HCT116 (cell line): ENCODE measurements around the gene LCN6. TPM values are rescaled to one million over a fixed set of nuclear protein-coding genes. Genes with fewer than 3 reads are reported as not detected.

Source experiments
- ATAC-seq: fragments of 200-7000 bp; cut with Tn5 transposase; 2 replicates; pipeline ENCODE4 v1.9.1; 2020; ENCODE audit warnings: mild to moderate bottlenecking, moderate library complexity
- BruUV-seq: library from RNA; stranded (reverse); fragments of 400-500 nt; replicated peaks from 2 replicates; lab custom pipeline; 2021; lab: Mats Ljungman, UMichigan
- CTCF ChIA-PET: fragments of 300-600 bp; sonication (Branson Sonifier 250); formaldehyde crosslinking; loops from one replicate; lab custom pipeline; 2021; ENCODE audit warnings: antibody characterized with exemption; lab: Charles Lee
- POLR2A ChIA-PET: fragments of 300-600, 350-600 bp; sonication (Branson Sonifier 250); formaldehyde crosslinking; loops from one replicate; lab custom pipeline; 2021; ENCODE audit warnings: antibody characterized with exemption; lab: Charles Lee
- RAD21 ChIA-PET, 2 experiments: fragments of 300-600 bp; sonication (Branson Sonifier 250); formaldehyde crosslinking; loops; one replicate each; lab custom pipeline; 2023; ENCODE audit warnings: low total read pairs in 2 of 2; ENCODE audit not compliant: uncharacterized antibody in 2 of 2, unreplicated experiment in 2 of 2, low non-redundant PET in 1 of 2; lab: Charles Lee
- DNase-seq: peaks from one replicate; pipeline ENCODE4 v3.0.0-alpha.2; 2010; ENCODE audit warnings: low read depth, low spot score
- H2AFZ ChIP-seq: fragments of 200-600 bp; shearing (Covaris generic), sonication (generic); 2 replicates; pipeline ENCODE4 v1.6.1; 2017; ENCODE audit warnings: low read depth, mixed run types, mixed read lengths, antibody characterized with exemption, low read length; ENCODE audit not compliant: poor library complexity, severe bottlenecking
- H3K27ac ChIP-seq: 2 replicates; pipeline ENCODE4 v1.5.1; 2012; ENCODE audit warnings: low read depth, low read length
- H3K27me3 ChIP-seq: fragments of 200-600 bp; sonication (generic); 2 replicates; pipeline ENCODE4 v1.6.1; 2016; ENCODE audit warnings: mixed run types, low read length, mixed read lengths; ENCODE audit not compliant: insufficient read depth
- H3K36me3 ChIP-seq, 2 experiments: fragments of 200-500 bp in 1 of 2; fragments of 200-600 bp in 1 of 2; sonication (Bioruptor generic) in 1 of 2; sonication (generic) in 1 of 2; 2 replicates each; pipeline versions ENCODE4 v1.5.1 to v1.6.1; 2014 to 2016; ENCODE audit warnings: low read length in 2 of 2, inconsistent platforms in 1 of 2, mixed read lengths in 1 of 2, mixed run types in 1 of 2; ENCODE audit not compliant: insufficient read depth in 2 of 2, control insufficient read depth in 1 of 2
- H3K4me1 ChIP-seq, 2 experiments: fragments of 200-600 bp in 1 of 2; sonication (generic) in 1 of 2; 2 replicates each; pipeline versions ENCODE4 v1.5.1 to v1.6.1; 2012 to 2017; ENCODE audit warnings: low read length in 2 of 2, inconsistent platforms in 1 of 2, mild to moderate bottlenecking in 1 of 2, mixed read lengths in 1 of 2, mixed run types in 1 of 2, moderate library complexity in 1 of 2; ENCODE audit not compliant: insufficient read depth in 2 of 2, control insufficient read depth in 1 of 2
- H3K4me2 ChIP-seq: fragments of 200-600 bp; sonication (generic); 2 replicates; pipeline ENCODE4 v1.6.1; 2017; ENCODE audit warnings: mixed run types, low read length, mixed read lengths
- H3K4me3 ChIP-seq, 2 experiments: fragments of 200-600 bp in 1 of 2; sonication (generic) in 1 of 2; replicated peaks in 1 of 2; 2 replicates each; pipeline ENCODE4 v1.5.1; 2011 to 2016; ENCODE audit warnings: low read length in 2 of 2, control low read depth in 1 of 2, low read depth in 1 of 2, mild to moderate bottlenecking in 1 of 2, mixed read lengths in 1 of 2, mixed run types in 1 of 2
- H3K79me2 ChIP-seq: fragments of 200-600 bp; sonication (generic); 2 replicates; pipeline ENCODE4 v1.6.1; 2017; ENCODE audit warnings: mild to moderate bottlenecking, mixed run types, low read length, moderate library complexity, mixed read lengths; ENCODE audit not compliant: insufficient read depth
- H3K9ac ChIP-seq: fragments of 200-600 bp; sonication (generic); 2 replicates; pipeline ENCODE4 v1.6.1; 2016; ENCODE audit warnings: low read length, mixed read lengths
- H3K9me2 ChIP-seq: fragments of 200-600 bp; sonication (generic), shearing (Covaris generic); 2 replicates; pipeline ENCODE4 v1.6.1; 2017; ENCODE audit warnings: mixed run types, mild to moderate bottlenecking, moderate library complexity; ENCODE audit not compliant: insufficient read depth
- H3K9me3 ChIP-seq, 2 experiments: fragments of 200-500 bp in 1 of 2; fragments of 200-600 bp in 1 of 2; sonication (Bioruptor generic) in 1 of 2; sonication (generic) in 1 of 2; 2 replicates each; pipeline ENCODE4 v1.6.1; 2014 to 2017; ENCODE audit warnings: low read length in 2 of 2, mixed read lengths in 2 of 2, inconsistent platforms in 1 of 2, low read depth in 1 of 2, mild to moderate bottlenecking in 1 of 2, mixed run types in 1 of 2, moderate library complexity in 1 of 2; ENCODE audit not compliant: control insufficient read depth in 1 of 2, insufficient read depth in 1 of 2
- H4K20me1 ChIP-seq: fragments of 200-600 bp; sonication (generic), shearing (Covaris generic); 2 replicates; pipeline ENCODE4 v1.6.1; 2017; ENCODE audit warnings: mixed run types, mild to moderate bottlenecking, moderate library complexity; ENCODE audit not compliant: insufficient read depth
- CBX3 ChIP-seq: IDR thresholded peaks from 2 replicates; pipeline ENCODE4 v1.6.1; 2012; ENCODE audit warnings: low read depth
- CEBPB ChIP-seq: IDR thresholded peaks from 2 replicates; pipeline ENCODE4 v1.6.1; 2012; ENCODE audit warnings: low read depth
- EGR1 ChIP-seq: IDR thresholded peaks from 2 replicates; pipeline ENCODE4 v1.6.1; 2012; ENCODE audit warnings: low read depth
- ELF1 ChIP-seq: IDR thresholded peaks from 2 replicates; pipeline ENCODE4 v1.6.1; 2012; ENCODE audit warnings: low read depth, borderline replicate concordance
- EZH2 ChIP-seq: fragments of 200-600 bp; sonication (generic); IDR thresholded peaks from 2 replicates; pipeline ENCODE4 v1.6.1; 2017; ENCODE audit warnings: antibody characterized with exemption, mixed run types
- FOSL1 ChIP-seq: IDR thresholded peaks from 2 replicates; pipeline ENCODE4 v1.6.1; 2012; ENCODE audit warnings: low read depth
- JUND ChIP-seq: IDR thresholded peaks from 2 replicates; pipeline ENCODE4 v1.6.1; 2012
- POLR2A ChIP-seq: IDR thresholded peaks from 2 replicates; pipeline ENCODE4 v1.7.0; 2011; ENCODE audit warnings: borderline replicate concordance; ENCODE audit not compliant: insufficient read depth, insufficient read length; ENCODE audit errors: extremely low read depth
- POLR2AphosphoS5 ChIP-seq: IDR thresholded peaks from 2 replicates; pipeline ENCODE4 v1.6.1; 2011; ENCODE audit warnings: mild to moderate bottlenecking, low read depth, low read length, moderate library complexity
- RAD21 ChIP-seq: IDR thresholded peaks from 2 replicates; pipeline ENCODE4 v1.6.1; 2012; ENCODE audit warnings: low read depth, mild to moderate bottlenecking
- SIN3A ChIP-seq: IDR thresholded peaks from 2 replicates; pipeline ENCODE4 v1.6.1; 2012; ENCODE audit warnings: low read depth
- SP1 ChIP-seq: IDR thresholded peaks from 2 replicates; pipeline ENCODE4 v1.6.1; 2012; ENCODE audit warnings: low read depth
- SRF ChIP-seq: IDR thresholded peaks from 2 replicates; pipeline ENCODE4 v1.6.1; 2012; ENCODE audit warnings: low read depth
- TCF7L2 ChIP-seq: IDR thresholded peaks from 2 replicates; pipeline ENCODE4 v1.7.0; 2011; ENCODE audit warnings: borderline replicate concordance, inconsistent platforms; ENCODE audit not compliant: insufficient read depth, insufficient read length; ENCODE audit errors: extremely low read depth
- ZFX ChIP-seq: fragments of 450-650 bp; IDR thresholded peaks from 2 replicates; pipeline ENCODE4 v1.6.1; 2017
- ZNF274 ChIP-seq: fragments of 200-500 bp; sonication (Bioruptor generic); IDR thresholded peaks from 2 replicates; pipeline ENCODE4 v1.6.1; 2014; ENCODE audit warnings: mild to moderate bottlenecking, low read depth, low read length, inconsistent platforms
- intact Hi-C: fragments of 100-400 bp; cut with micrococcal nuclease; formaldehyde crosslinking; loops from 2 replicates; pipeline ENCODE4 v1.10.0; 2022
- total RNA-seq: library from RNA; stranded (reverse); gene quantifications from one replicate; pipeline ENCODE4 v1.2.1, GENCODE V29; 2021; ENCODE audit not compliant: unreplicated experiment
- TF ChIP-seq, protein P1 (sequence below): IDR thresholded peaks from 2 replicates; pipeline ENCODE4 v1.6.1; 2012
- TF ChIP-seq, protein P2 (sequence below): IDR thresholded peaks from 2 replicates; pipeline ENCODE4 v1.6.1; 2012; ENCODE audit warnings: low read depth
- TF ChIP-seq, protein P3 (sequence below): IDR thresholded peaks from 2 replicates; pipeline ENCODE4 v1.6.1; 2012
- TF ChIP-seq, protein P4 (sequence below): IDR thresholded peaks from 2 replicates; pipeline ENCODE4 v1.6.1; 2011; ENCODE audit warnings: mild to moderate bottlenecking, low read length, moderate library complexity; ENCODE audit not compliant: insufficient replicate concordance; ENCODE audit errors: extremely low read depth

LCN6 gene
- total RNA-seq, 1 experiment from 2014 or later, result not detected

DNA sequence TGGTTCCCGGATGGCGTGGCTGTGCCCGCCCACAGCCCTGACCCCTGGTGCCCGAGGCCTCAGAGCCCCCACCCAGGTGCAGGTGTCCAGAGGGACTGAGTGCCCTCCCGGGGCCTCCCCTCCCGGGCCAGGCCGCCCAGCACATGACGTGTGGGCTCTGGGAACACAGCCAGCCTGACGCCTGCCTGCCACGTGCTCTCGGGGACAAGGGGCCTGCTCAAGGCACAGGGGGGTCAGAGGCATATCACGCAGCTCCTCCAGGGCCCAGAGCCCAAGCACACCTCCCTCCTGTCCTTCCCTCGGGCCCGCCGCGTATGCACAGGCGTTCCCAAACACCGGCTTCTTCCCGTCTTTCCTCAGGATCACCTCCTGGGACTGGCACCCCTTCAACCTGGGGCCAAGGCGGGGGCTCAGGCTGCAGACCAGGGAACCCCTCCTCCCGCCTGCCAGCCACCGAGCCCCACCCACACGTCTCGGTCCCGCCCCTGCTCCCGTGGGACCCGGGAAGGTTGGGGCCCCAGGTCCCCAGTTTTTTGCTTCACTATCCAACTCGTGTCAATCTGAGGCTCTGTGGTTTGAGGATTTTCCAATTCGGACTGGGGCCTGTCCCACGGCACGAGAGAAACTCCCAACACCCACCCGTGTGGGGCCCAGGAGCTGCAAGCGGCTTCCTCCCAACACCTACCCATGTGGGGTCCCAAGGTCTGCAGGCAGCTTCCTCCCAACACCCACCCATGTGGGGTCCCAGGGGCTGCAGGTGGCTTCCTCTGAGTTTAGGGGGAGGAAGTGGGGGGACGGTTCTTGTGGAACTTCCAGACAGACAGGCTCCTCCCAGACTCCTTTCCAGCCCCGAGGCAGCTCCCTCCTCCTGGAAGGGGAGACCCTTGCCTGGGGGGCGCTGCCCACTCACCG, 7.1 kb downstream of the LCN6 start:
- no peak overlapping the region for H3K4me3 ChIP-seq
- no peaks in the 10 kb centered on the region for H3K9me2 ChIP-seq
- no peaks in the 10 kb centered on the region for H3K27me3 ChIP-seq
- ChIA-PET RAD21 (no interaction called here), POLR2A (no interaction called here), CTCF (no interaction called here)
- no peak overlapping the region for H2AFZ ChIP-seq
- H3K79me2 ChIP-seq, result no peaks in the 10 kb centered on the region
- no peaks in the 10 kb centered on the region for H3K9me3 ChIP-seq
- no peak overlapping the region for H3K27ac ChIP-seq
- intact Hi-C loops, result no loop called here
- no TSS peak for BruUV-seq
- ATAC-seq (no peak), DNase-seq (no peak)
- no peak overlapping the region for H3K9ac ChIP-seq
- H4K20me1 ChIP-seq, result no peaks in the 10 kb centered on the region
- no peaks in the 10 kb centered on the region for H3K4me1 ChIP-seq
- no peaks in the 10 kb centered on the region for H3K36me3 ChIP-seq
- no peak for TF ChIP-seq EGR1
- no peak for TF ChIP-seq SRF
- TF ChIP-seq RAD21, result no peak
- TF ChIP-seq CEBPB, result no peak
- no peak for TF ChIP-seq ZFX
- TF ChIP-seq, protein P1, sequence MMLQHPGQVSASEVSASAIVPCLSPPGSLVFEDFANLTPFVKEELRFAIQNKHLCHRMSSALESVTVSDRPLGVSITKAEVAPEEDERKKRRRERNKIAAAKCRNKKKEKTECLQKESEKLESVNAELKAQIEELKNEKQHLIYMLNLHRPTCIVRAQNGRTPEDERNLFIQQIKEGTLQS, result no peak
- no peak for TF ChIP-seq ZNF274
- no peak for TF ChIP-seq EZH2
- no peak for TF ChIP-seq TCF7L2
- TF ChIP-seq POLR2AphosphoS5, result no peak
- TF ChIP-seq ELF1, result no peak
- TF ChIP-seq, protein P2, sequence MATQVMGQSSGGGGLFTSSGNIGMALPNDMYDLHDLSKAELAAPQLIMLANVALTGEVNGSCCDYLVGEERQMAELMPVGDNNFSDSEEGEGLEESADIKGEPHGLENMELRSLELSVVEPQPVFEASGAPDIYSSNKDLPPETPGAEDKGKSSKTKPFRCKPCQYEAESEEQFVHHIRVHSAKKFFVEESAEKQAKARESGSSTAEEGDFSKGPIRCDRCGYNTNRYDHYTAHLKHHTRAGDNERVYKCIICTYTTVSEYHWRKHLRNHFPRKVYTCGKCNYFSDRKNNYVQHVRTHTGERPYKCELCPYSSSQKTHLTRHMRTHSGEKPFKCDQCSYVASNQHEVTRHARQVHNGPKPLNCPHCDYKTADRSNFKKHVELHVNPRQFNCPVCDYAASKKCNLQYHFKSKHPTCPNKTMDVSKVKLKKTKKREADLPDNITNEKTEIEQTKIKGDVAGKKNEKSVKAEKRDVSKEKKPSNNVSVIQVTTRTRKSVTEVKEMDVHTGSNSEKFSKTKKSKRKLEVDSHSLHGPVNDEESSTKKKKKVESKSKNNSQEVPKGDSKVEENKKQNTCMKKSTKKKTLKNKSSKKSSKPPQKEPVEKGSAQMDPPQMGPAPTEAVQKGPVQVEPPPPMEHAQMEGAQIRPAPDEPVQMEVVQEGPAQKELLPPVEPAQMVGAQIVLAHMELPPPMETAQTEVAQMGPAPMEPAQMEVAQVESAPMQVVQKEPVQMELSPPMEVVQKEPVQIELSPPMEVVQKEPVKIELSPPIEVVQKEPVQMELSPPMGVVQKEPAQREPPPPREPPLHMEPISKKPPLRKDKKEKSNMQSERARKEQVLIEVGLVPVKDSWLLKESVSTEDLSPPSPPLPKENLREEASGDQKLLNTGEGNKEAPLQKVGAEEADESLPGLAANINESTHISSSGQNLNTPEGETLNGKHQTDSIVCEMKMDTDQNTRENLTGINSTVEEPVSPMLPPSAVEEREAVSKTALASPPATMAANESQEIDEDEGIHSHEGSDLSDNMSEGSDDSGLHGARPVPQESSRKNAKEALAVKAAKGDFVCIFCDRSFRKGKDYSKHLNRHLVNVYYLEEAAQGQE, result no peak
- no peak for TF ChIP-seq CBX3
- TF ChIP-seq, protein P3, sequence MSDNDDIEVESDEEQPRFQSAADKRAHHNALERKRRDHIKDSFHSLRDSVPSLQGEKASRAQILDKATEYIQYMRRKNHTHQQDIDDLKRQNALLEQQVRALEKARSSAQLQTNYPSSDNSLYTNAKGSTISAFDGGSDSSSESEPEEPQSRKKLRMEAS, result no peak
- TF ChIP-seq, protein P4, sequence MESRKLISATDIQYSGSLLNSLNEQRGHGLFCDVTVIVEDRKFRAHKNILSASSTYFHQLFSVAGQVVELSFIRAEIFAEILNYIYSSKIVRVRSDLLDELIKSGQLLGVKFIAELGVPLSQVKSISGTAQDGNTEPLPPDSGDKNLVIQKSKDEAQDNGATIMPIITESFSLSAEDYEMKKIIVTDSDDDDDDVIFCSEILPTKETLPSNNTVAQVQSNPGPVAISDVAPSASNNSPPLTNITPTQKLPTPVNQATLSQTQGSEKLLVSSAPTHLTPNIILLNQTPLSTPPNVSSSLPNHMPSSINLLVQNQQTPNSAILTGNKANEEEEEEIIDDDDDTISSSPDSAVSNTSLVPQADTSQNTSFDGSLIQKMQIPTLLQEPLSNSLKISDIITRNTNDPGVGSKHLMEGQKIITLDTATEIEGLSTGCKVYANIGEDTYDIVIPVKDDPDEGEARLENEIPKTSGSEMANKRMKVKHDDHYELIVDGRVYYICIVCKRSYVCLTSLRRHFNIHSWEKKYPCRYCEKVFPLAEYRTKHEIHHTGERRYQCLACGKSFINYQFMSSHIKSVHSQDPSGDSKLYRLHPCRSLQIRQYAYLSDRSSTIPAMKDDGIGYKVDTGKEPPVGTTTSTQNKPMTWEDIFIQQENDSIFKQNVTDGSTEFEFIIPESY, result no peak
- TF ChIP-seq FOSL1, result no peak
- no peak for TF ChIP-seq SIN3A
- no peak for TF ChIP-seq POLR2A
- TF ChIP-seq SP1, result no peak
- no peak for TF ChIP-seq JUND
- no peak overlapping the region for H3K4me2 ChIP-seq
